Left renal cortex interstitium (tissue), 4 donors: ENCODE data around the gene CCDC78. TPM values are rescaled to one million over a fixed set of nuclear protein-coding genes. Genes with fewer than 3 reads are reported as not detected.
"Not testable (repeated sequence)": the region's sequence is repeated elsewhere in the genome, so short reads cannot be mapped to it uniquely, and the experiment has no call there.

Source experiments
- DNase-seq, 4 donors: peaks; one replicate each; pipeline ENCODE4 v3.0.0-alpha.2; 2013; ENCODE audit warnings: low read depth in 4 of 4, low spot score in 2 of 4, missing footprints in 1 of 4
- polyA plus RNA-seq, 4 donors: library from polyadenylated mRNA; unstranded; fragments of 120-200 nt; gene quantifications; one replicate each; pipeline ENCODE4 v1.2.1, GENCODE V29; 2013; ENCODE audit not compliant: insufficient read length in 4 of 4

Gene CCDC78
- polyA plus RNA-seq, 4 donors: 1.1 to 4.3 (median 3.4) TPM

DNA sequence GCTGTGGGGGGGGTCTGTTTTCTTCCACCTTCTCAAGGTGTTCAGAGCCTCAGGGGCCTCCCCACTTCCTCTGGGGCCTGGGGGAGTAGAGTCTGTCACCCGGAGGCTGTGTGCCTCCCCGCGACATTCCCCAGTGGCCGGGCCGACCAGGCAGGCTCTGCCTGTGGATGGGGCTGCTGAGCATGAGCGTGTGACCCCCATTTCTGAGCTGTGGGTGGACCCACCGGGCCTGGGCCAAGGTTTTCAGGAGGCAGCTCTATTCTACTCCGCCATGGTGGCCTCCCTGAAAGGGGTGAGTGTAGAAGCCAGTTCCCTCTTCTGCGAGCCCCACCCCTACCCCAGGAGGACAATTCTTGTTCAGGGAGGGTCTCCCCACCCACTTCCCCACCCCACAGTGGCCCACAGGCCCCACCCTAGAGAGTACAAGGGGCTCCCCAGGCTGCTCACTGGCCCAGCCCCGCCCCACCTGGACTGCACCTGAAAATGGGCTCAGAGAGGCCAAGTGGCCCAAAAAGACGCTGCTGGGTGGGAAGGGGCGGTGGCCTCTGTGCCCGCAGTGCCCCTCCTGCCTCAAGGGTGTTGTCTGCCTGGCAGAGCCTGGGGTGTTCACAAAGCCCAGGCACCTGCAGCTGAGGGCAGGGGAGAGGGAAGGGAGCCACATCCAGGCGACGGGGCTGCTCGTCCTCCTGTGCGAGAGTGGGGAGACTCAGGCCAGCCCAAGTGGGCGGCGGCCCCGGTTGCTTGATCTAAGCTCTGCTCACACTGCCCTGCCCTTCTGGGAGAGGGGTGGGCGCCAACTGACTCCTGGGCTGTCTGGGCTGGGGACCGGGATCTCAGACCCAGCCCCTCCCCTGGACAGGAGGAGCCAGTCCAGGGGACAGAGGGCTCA, 35.6 kb upstream of the CCDC78 start:
- DNase-seq: no peak

DNA sequence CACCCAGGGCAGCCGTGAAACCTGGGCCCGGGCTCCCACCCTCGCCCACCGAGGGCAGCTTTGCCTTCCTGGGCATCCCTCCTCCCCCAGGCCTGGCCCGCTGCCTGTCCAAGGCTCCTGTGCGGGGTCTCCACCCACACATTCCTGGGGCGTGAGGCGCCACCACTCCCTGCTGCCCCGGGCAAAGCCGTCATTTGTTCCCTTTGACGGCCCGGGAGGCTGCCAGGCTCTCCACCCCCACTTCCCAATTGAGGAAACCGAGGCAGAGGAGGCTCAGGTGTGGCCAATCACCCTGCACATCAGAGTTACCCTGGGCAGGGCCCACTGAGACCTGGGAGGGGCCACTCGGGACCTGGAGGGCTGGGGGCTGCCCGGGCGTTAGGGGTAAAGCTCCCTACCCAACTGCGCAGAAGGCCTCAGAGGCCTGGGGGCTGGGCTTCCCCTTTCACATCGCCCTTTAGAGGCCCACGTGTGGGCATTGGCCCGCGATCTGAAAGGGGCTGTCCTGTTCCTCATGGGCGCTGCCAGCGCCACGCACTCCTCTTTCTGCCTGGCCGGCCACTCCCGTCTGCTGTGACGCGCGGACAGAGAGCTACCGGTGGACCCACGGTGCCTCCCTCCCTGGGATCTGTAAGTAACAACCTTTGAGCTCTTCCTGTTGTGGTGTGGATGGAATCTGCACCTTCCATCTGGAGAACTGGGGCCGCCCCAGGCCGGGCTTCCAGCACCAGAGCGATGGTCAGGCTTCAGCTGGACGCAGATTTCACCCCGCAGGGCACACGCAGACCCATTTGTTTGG, 34.5 kb upstream of the CCDC78 start, which contains the start of gene MSLN:
Gene MSLN, plus strand, starts transcription at position 190 of the 799 bp plus-strand sequence. CDS start 1,947 bp downstream, outside the sequence.
- DNase-seq: no peak

DNA sequence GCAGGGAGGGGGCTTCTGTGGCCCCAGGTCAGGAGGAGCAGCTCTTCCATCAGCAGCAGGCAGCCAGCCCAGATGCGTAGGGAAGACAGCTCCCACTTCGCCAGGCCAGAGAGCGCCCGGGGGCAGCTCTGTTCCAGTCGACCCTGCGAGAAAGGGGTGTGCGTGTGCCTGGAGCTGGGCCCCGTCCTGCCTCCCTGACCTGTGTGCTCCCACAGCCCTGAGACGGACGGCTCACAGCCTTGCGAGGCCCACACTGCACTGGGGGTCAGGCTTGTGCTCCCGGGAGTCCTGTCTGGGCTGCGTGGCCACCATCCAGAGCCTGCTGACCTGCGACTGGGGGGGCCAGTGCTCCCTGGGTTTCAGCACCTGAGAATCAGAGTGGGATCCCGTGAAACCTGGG, 33.8 kb upstream of the CCDC78 start:
- DNase-seq: no peak

DNA sequence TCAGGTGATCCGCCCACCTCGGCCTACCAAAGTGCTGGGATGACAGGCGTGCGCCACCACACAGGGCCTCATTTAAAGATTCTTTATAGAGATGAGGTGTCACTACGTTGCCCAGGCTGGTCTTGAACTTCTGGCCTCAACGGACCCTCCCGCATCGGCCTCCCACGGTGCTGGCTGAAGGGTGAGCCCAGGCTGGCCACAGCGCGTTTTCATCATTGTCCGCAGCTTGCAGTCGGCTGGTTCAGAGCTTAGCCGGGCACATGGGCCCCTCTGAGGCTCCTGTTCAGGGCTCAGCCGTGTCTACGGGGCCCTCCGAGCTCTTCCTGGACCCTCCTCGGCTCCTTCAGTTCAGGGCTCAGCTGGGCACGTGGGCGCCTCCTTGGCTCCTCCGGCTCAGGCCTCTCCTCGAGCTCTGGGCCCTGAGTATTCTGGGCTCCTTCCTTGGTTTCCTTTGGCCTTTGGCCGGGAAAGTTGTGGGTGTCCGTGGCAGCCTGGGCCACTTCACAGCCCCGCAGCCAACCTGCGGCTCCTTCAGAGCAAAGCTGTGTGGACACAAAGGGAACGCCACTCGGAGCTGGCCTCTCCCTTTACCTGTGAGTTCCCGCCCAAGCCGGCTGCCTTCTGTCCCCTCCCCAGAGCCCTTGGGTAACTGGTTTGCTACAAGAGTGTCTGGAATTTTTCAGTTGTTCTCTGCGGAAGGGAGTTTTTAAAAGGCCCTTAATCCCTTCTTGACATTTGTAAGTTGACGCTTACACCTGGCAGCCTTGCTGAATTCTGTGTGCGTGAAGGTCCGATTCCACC, 33.1 kb upstream of the CCDC78 start:
- no peak for DNase-seq

DNA sequence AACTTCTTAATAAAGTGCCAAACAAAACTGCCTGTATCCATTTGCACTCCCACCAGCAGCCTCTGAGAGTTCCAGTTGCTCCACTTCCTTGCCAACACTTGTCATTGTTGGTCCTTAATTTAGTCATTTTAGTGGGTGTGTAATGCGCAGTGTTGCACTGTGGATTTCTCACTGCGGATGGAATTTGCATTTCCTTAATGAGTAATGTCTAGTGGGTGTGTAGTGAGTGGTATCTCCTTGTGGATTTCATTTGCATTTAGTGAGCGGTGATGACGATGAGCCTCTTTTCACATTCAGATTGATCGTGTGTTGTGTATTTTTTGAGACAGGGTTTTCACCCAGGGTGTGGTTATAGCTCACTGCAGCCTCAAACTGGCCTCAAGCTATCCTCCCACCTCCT, 30.2 kb upstream of the CCDC78 start:
- DNase-seq: no peak

DNA sequence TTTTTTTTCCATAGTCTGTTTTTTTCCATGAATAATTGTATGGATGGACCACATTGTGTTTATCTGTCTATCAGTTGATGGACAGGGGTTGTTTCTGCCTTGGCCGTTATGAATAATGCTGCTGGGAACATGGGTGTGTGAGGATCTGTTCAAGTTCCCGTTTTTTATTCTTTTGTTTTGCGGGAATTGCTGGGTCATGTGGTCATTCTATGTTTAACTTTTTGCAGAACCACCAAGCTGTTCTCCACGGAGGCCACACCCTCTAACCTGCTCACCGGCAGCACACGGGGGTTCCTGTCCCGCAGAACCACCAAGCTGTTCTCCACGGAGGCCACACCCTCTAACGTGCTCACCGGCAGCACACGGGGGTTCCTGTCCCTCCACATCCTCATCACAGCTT, 28.4 kb upstream of the CCDC78 start:
- DNase-seq: no peak

DNA sequence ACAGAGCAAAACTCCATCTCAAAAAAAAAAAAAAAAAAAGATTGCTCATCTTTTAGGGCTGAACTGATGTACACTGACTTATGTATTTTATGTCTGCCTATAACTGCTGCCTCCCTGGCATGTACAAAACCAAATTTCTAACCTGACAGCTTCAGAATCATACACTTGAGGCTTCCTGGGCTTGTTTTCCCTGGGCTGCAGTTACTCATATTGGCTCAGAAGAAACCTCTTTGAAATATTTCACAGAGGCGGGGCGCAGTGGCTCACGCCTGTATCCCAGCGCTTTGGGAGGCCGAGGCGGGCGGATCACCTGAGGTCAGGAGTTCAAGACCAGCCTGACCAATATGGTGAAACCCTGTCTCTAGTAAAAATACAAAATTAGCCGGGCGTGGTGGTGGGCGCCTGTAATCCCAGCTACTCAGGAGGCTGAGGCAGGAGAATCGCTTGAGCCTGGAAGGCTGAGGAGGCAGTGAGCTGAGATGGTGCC, 27.9 kb upstream of the CCDC78 start:
- not testable (repeated sequence) for DNase-seq

DNA sequence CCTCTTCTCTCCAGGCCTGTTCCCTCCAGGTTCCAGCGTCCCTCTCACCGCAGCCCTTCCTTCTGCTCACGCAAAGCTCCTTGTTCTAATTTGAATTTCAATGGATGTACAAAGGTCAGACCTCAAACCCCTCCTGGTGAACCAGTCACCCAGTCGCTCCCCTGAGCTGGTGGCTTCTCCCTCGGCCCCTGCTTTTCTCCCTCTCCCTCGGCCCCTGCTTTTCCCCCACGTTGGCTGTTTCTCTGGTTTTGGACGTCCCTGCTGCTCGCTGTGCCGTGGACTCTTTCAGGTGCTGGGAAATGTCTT, 25.7 kb upstream of the CCDC78 start:
- DNase-seq: no peak

DNA sequence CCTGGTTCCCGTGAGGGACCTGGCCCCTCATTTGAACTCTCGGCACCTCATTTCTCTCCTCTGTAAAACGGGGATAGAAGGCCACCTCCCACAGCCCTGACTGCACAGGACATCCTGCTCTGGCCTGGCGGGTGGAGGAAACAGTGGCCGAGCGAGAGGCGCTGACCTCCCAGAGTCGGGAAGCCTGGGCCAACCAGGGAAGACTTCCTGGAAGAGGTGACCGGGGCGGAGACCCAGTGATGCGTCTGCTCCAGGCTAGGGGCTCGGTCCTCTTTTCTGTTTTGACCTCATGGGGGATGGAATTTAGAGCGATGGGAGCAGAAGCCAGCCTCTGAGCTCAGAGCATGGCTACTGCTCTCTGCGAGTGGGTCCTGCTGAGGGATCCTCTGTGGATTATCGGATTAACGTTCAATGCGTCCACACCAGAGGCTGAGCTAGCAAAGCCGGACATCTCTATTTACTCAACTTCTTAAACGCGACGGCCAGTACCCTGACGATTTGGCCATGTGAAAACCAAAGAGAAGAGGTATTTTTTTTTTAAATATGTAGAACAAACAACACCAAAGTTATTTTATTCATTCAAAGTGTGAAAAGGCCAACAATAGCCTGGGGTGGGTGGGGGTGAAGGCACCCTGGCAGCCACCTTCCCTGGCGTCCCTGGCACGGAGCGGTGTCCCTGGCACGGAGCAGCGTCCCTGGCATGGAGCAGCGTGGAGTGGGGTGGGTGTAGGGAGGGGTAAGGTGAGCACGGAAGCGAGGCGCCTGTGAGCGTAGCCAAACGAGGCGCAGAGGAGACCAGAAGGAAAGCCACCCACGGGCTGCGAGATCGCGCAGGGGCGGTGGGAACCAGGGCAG, 25.1 kb upstream of the CCDC78 start:
- DNase-seq: no peak

DNA sequence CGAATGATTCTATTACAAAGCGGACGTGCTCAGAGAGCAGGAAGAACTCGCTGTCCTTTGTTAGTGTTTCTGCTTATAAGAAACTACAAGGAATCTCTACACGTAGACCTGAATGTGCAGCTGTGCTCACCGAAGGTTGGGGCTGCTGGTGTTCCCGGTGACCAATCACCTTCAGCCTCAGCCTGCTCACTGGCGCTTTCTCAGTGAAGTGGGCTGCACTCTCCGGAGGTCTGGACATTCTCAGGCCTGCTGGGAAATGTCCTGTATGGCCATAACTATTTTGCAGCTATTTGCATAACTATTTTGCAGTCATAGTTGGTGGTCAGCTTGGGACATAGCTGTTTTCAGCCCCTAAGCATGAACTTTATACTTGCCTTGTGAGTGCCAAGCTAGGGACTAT, 24.2 kb upstream of the CCDC78 start:
- DNase-seq: no peak

DNA sequence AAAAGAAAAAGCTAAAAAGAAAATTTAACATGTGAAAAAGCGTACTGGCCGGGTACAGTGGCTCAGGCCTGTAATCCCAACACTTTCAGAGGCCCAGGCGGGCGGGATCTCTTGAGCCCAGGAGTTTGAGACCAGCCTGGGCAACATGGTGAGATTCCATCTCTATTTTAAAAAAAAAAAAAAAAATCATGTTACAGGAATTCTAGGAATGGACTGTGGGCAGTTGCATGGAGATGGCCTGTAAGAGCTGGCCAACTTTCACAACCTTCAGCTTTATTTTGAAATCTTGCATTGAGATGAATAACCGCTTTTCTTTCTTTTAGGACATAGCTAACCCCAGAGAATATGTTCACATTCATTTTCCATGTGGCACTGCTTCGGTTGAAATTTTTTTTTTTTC, 22.8 kb upstream of the CCDC78 start:
- DNase-seq: no peak

DNA sequence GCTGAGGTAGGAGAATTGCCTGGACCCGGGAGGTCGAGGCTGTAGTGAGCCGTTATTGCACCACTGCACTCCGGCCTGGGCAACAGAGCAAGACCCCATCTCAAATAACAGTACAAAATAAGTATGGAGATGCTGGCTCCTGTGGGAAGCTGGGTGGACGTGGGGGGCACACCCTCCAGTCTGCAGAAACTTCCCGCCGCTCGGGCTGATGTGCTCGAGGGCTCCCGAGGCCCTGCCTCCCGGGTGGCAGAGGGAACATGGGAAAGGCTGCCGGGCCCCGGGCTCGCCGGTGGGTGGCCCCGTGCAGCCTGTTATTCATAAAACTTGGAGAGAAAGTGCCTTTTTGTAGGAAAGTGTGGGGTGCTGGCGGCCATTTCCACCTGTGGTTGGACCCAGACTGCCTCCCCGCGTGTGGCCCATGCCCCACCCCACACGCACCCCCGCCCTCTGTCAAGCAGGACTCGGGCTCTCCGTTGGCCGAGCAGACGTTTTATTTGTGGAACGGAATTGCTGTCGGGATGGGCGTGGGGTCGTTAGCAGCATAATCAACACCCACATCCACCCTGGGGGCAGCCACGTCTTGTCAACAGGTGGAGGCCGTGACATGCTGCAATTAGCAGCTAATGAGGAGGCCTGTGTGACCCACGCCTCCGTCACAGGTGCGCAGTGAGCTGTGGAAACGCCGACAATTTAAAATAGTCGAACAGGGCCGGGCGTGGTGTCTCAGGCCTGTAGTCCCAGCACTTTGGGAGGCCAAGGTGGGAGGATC, 21.9 kb upstream of the CCDC78 start:
- no peak for DNase-seq

DNA sequence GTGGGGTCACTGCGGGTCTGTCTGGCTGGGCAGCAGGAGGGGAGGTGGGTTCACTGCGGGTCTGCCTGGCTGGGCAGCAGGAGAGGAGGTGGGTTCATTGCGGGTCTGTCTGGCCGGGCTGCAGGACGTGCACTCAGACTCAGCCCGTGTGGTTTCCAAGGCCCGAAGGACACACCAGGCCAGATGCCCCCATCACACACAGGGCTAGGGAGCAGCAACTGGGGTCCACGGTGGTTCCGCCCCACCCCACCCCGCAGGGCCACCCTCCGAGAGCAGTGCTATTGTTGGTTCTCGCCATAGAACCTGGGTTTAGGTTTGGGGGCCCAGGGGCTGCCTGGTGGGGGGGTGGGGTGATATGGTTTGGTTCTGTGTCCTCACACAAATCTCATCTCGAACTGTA, 20.4 kb upstream of the CCDC78 start:
- DNase-seq: no peak

DNA sequence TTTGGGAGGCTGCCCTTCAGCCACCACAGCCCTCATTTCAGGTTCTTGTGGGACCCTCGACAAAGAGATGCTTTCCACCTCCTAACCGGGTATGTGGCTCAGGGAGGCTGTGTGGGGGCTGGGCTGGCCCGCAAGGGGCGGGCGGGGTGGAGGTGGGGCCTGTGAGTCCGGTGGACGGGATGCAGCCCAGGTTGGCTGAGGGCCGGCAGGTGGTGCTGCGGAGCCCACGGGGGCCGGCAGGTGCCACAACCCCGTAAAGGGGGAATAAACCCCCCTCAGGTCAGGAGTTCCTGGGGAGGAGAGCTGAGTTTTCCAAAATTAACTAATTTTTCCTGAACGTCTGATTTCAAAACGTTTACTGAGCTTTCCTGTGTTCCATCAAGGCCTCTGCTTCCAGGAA, 19.5 kb upstream of the CCDC78 start:
- DNase-seq: no peak

DNA sequence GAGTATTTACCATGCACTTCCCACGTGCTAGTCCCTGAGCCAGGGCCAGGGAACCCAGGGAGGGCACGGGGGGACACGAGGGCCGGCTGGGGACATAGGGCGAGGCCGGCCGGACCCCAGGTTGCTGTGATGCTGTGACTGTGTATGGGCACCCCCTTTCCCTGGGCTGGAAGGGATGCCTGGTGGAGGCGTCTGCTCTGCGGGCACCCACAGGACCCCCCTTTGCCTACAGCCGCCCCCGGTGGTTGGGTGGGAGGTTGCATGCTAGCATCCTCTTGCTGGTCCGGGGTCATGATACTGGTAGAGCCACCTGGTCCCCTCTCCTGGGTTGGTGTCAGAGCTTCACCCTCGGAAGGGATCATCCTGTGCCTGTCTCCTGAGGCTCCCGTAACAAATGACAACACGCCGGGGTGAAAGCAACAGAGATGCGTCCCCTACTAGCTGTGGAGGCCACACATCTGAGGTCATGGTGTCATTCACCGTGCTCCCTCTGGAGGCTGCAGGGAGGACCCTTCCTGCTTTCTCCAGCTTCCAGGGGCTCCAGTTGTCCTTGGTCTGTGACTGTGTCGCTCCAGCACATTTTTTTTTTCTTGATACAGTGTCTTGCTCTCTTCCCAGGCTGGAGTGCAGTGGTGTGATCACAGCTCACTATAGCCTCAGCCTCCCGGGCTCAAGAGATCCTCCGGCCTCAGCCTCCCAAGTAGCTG, 17.7 kb upstream of the CCDC78 start:
- DNase-seq: no peak

DNA sequence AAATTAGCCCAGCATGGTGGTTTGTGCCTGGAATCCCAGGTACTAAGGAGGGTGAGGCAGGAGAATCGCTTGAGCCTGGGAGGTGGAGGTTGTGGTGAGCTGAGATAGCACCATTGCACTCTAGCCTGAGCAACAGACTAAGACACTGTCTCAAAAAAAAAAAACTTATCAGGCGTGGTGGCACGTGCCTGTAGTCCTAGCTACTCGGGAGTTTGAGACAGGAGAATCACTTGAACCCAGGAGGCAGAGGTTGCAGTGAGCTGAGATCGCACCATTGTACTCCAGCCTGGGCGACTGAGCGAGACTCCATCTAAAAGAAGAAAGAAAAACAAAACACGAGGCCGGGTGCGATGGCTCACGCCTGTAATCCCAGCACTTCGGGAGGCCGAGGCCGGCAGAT, 16.7 kb upstream of the CCDC78 start:
- not testable (repeated sequence) for DNase-seq

DNA sequence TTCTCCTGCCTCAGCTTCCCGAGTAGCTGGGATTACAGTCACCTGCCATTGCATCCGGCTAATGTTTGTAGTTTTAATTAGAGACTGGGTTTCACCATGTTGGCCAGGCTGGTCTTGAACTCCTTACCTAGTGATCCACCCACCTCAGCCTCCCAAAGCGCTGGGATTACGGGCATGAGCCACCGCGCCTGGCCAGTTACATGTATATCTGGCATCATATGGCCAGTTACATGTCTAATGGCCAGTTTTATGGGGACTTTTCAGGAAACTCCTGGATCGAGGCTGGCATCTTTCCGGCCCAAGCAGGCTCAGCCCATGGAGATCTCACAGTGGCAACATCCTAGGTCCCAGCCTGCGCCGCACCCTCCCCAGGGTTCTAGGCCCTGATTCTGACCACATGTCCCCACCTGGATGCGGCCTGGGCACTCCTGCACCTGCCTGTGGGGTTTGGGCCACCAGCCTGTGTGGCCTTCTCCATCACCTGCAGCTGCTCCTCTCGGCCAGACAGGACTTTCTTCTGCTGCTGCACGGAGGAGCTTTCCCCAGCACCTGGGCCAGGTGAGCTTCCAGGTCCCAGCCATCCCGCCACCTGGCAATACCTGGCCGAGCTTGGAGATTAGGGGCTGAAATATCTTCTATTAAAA, 15.9 kb upstream of the CCDC78 start:
- DNase-seq: no peak
